Skeletal muscle tissue (tissue), 4 donors: ENCODE results near the gene CCDC138. TPM values are rescaled to one million over a fixed set of nuclear protein-coding genes. Genes with fewer than 3 reads are reported as not detected.

Experiments
- H3K27ac ChIP-seq: one replicate; pipeline ENCODE4 v1.7.0; 2013; ENCODE audit warnings: mild to moderate bottlenecking, low read depth, low read length, inconsistent platforms
- H3K27me3 ChIP-seq, 3 donors: one replicate each; pipeline ENCODE4 v1.7.0; 2013; ENCODE audit warnings: low read length in 3 of 3; ENCODE audit not compliant: control insufficient read depth in 3 of 3, insufficient read depth in 3 of 3
- H3K36me3 ChIP-seq, 3 donors: one replicate each; pipeline ENCODE4 v1.7.0; 2013; ENCODE audit warnings: low read length in 3 of 3; ENCODE audit not compliant: control insufficient read depth in 3 of 3, insufficient read depth in 3 of 3
- H3K4me1 ChIP-seq, 3 donors: one replicate each; pipeline ENCODE4 v1.7.0; 2013; ENCODE audit warnings: low read length in 3 of 3, mild to moderate bottlenecking in 3 of 3; ENCODE audit not compliant: control insufficient read depth in 3 of 3, insufficient read depth in 3 of 3
- H3K4me3 ChIP-seq, 3 donors: one replicate each; pipeline ENCODE4 v1.7.0; 2013; ENCODE audit warnings: low read length in 3 of 3
- H3K9ac ChIP-seq, 3 donors: one replicate each; pipeline ENCODE4 v1.7.0; 2013; ENCODE audit warnings: low read length in 3 of 3, mild to moderate bottlenecking in 3 of 3, moderate library complexity in 2 of 3, low read depth in 1 of 3
- H3K9me3 ChIP-seq, 3 donors: one replicate each; pipeline ENCODE4 v1.7.0; 2013; ENCODE audit warnings: low read length in 3 of 3; ENCODE audit not compliant: control insufficient read depth in 3 of 3
- total RNA-seq: library from RNA; depleted of rRNA; stranded (reverse); fragments of >200 nt; gene quantifications from one replicate; pipeline ENCODE4 v1.2.3, GENCODE V29; 2014
- donor health status: Osteomylitis.

Gene CCDC138
- total RNA-seq, 1 donor from 2014 or later, result 12.0 TPM

DNA sequence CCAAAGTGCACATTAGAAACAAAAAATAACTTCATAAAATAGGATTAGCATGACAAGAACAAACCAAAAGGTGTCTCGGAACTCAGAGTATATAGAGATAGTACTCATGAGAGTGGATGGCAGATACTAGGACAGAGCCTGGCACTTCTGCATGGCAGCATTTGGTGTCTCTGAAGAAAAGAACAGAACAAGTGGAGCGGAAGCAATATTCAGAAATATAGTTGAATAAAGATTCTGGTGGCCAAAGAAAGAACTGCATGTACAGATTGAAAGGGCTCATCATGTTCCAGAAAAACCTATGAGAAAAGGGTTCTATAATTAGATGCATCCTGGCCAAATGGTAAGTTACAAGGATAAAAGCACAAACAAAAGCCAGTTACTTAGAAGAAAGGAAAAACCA is 90.9 kb downstream of the CCDC138 start:
- Histone ChIP-seq H3K9ac (no peak overlapping the region), H3K4me1 (no peaks in the 10 kb centered on the region), H3K27me3 (no peaks in the 10 kb centered on the region), H3K27ac (no peak overlapping the region), H3K9me3 (peaks cover 0 to 3% (median 0%) of the 10 kb centered on the region in 3 donors), H3K4me3 (no peak overlapping the region), H3K36me3 (no peaks in the 10 kb centered on the region)

DNA sequence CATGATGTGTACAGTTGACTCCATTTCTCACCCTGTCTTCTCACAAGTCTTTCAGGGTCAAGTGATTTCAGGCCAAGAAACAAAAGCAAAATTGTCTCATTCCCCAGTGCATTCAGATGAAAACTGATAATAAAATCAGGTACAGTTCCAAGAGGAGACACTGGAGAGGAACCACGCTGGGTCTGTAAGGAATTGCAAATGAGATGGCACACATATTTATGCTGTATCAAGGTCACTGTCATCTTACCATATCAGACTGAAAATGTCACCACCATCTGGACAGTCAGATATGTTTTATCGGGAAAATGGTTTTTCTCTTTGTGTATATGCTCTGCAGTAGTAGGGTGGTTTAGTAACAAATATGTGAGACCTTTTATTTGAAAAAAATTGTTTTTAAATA is 91.7 kb downstream of the CCDC138 start:
- Histone ChIP-seq H3K27ac (no peak overlapping the region), H3K9me3 (peaks cover 0 to 3% (median 0%) of the 10 kb centered on the region in 3 donors), H3K4me1 (no peaks in the 10 kb centered on the region), H3K9ac (no peak overlapping the region), H3K36me3 (no peaks in the 10 kb centered on the region), H3K27me3 (no peaks in the 10 kb centered on the region), H3K4me3 (no peak overlapping the region)

DNA sequence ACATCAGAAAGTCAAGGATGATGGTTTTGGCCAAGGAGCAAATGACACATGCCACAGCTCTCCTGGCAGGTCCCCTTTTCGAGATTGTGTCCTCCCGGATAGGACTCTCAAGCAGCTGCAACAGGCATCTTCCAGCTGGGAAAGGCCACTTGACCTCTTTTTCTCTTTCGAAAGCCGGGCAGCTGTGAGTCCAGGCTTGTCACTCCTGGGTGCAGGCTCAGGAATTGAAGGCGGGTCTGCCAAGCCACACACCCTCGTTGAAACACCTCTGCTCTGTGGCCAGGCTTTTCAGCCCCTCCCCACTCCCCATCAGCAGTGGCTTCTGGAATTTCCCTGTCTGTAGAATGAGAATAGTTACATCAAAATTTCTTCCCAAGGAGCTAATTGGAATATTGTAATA is 98.0 kb downstream of the CCDC138 start:
- no peaks in the 10 kb centered on the region for H3K27me3 ChIP-seq
- H3K4me1 ChIP-seq, result no peaks in the 10 kb centered on the region
- peaks cover 0 to 3% (median 0%) of the 10 kb centered on the region in 3 donors for H3K9me3 ChIP-seq
- no peak overlapping the region for H3K4me3 ChIP-seq
- H3K36me3 ChIP-seq, result no peaks in the 10 kb centered on the region
- H3K27ac ChIP-seq, result no peak overlapping the region
- no peak overlapping the region for H3K9ac ChIP-seq

GRCh38 chr2:108889907-108890306 is 103.3 kb downstream of the CCDC138 start:
- peaks cover 0 to 5% (median 0%) of the 10 kb centered on the region in 3 donors for H3K9me3 ChIP-seq

DNA sequence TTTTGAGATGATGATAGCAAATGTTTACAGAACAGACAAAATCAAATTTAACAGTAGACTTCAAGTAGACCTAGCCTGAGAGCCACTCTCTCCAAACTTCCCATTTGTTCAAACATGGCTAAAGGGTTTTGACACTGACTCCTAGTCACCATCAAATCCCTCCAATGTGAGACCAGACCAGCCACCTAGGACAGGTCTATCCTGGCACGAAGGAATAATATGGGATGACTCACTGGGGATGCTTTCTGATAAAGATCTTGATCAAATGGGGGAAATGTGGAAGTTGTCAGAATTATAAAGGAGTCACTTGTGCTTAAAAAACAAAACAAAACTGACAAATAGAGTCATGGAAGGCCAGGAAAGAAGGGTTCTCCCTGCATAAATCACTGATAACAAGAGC is 106.7 kb downstream of the CCDC138 start:
- peaks cover 0 to 5% (median 0%) of the 10 kb centered on the region in 3 donors for H3K9me3 ChIP-seq
- H3K9ac ChIP-seq, result no peak overlapping the region
- no peak overlapping the region for H3K27ac ChIP-seq
- H3K36me3 ChIP-seq, result no peaks in the 10 kb centered on the region
- H3K27me3 ChIP-seq, result peaks cover 0 to 3% (median 0%) of the 10 kb centered on the region in 3 donors
- no peak overlapping the region for H3K4me3 ChIP-seq
- no peaks in the 10 kb centered on the region for H3K4me1 ChIP-seq

More at GRCh38 chr2:108889907-108890306, 103.3 kb downstream of the CCDC138 start:
- Histone ChIP-seq H3K27me3 (no peaks in the 10 kb centered on the region), H3K36me3 (no peaks in the 10 kb centered on the region), H3K9ac (no peak overlapping the region), H3K4me3 (no peak overlapping the region), H3K4me1 (no peaks in the 10 kb centered on the region), H3K27ac (no peak overlapping the region)

GRCh38 chr2:108894766-108895165 is 108.2 kb downstream of the CCDC138 start:
- Histone ChIP-seq H3K4me1 (no peaks in the 10 kb centered on the region), H3K9ac (no peak overlapping the region), H3K4me3 (no peak overlapping the region), H3K27ac (no peak overlapping the region), H3K27me3 (peaks cover 0 to 3% (median 0%) of the 10 kb centered on the region in 3 donors), H3K36me3 (no peaks in the 10 kb centered on the region), H3K9me3 (peaks cover 0 to 5% (median 0%) of the 10 kb centered on the region in 3 donors)

- Histone ChIP-seq H3K4me3 (no peak overlapping the region), H3K9me3 (peaks cover 0 to 5% (median 0%) of the 10 kb centered on the region in 3 donors), H3K27me3 (peaks cover 0 to 3% (median 0%) of the 10 kb centered on the region in 3 donors), H3K9ac (no peak overlapping the region), H3K36me3 (no peaks in the 10 kb centered on the region), H3K4me1 (no peaks in the 10 kb centered on the region), H3K27ac (no peak overlapping the region)
These were observed 108.6 kb downstream of the CCDC138 start for GRCh38 chr2:108895188-108895587.

- H3K4me1 ChIP-seq, result no peaks in the 10 kb centered on the region
- H3K36me3 ChIP-seq, result no peaks in the 10 kb centered on the region
- H3K9ac ChIP-seq, result no peak overlapping the region
- H3K27me3 ChIP-seq, result peaks cover 0 to 3% (median 0%) of the 10 kb centered on the region in 3 donors
- no peaks in the 10 kb centered on the region for H3K9me3 ChIP-seq
- no peak overlapping the region for H3K4me3 ChIP-seq
- no peak overlapping the region for H3K27ac ChIP-seq
These were observed 110.2 kb downstream of the CCDC138 start for GRCh38 chr2:108896741-108897140.

- peaks cover 0 to 3% (median 0%) of the 10 kb centered on the region in 3 donors for H3K27me3 ChIP-seq
- H3K4me1 ChIP-seq, result no peaks in the 10 kb centered on the region
- no peak overlapping the region for H3K27ac ChIP-seq
- H3K9me3 ChIP-seq, result no peaks in the 10 kb centered on the region
- H3K36me3 ChIP-seq, result no peaks in the 10 kb centered on the region
- H3K4me3 ChIP-seq, result no peak overlapping the region
- H3K9ac ChIP-seq, result no peak overlapping the region
These were observed 111.9 kb downstream of the CCDC138 start for GRCh38 chr2:108898315-108899082.

GRCh38 chr2:108904680-108905079 is 118.1 kb downstream of the CCDC138 start:
- H3K36me3 ChIP-seq, result no peaks in the 10 kb centered on the region
- no peak overlapping the region for H3K4me3 ChIP-seq
- peaks cover 0 to 8% (median 5%) of the 10 kb centered on the region in 3 donors for H3K27me3 ChIP-seq
- no peaks in the 10 kb centered on the region for H3K4me1 ChIP-seq
- H3K27ac ChIP-seq, result no peak overlapping the region
- H3K9me3 ChIP-seq, result no peaks in the 10 kb centered on the region
- no peak overlapping the region for H3K9ac ChIP-seq
